ENCODE data around the gene DNAJC27. TPM values are rescaled to one million over a fixed set of nuclear protein-coding genes. Genes with fewer than 3 reads are reported as not detected.

The DNAJC27 gene
- total RNA-seq, 4 donors from 2014 or later: 4.0 to 7.6 (median 5.7) TPM

DNA sequence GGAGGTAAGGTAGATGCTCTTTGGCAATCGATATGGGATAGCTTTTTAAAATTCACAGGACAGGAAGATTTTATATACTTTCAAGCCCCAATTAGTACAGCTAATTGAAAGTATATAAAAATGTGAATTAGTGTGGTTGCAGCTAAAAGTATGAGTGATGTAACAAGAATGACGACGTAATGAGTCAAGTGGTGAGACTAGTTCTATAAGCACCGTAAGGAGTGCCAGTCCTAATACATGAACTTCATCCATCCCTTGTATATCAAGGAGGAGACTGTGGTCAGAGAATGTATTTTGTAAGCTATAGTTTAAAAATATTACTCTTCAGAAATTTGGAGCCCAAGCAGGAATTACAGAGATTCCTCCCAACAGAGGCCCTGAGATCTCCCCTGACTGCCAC is 25.8 kb downstream of the DNAJC27 start:
- Histone ChIP-seq H3K9me3 (no peaks in the 10 kb centered on the region), H3K4me1 (no peaks in the 10 kb centered on the region), H3K27me3 (no peaks in the 10 kb centered on the region), H3K27ac (no peak overlapping the region), H3K4me3 (no peak overlapping the region), H3K36me3 (peaks cover 0 to 38% (median 8%) of the 10 kb centered on the region in 4 donors)
- WGBS, 2 donors (ENCODE audit: low coverage in 1 of 2): 91 to 93% methylated on average over 4 of the region's 4 CpGs
- DNase-seq: no peak
- intact Hi-C loops (cut with DNase I; ENCODE audit: low total_unique reads): no loop called here
- in situ Hi-C loops (cut with MboI; ENCODE audit: low pct_ligation_motif_present in 1 of 4, low pct_unique_long_range_greater_than_20kb in 1 of 4, low sequenced_read_pairs in 3 of 4): no loop called here
- TF ChIP-seq, protein P1, sequence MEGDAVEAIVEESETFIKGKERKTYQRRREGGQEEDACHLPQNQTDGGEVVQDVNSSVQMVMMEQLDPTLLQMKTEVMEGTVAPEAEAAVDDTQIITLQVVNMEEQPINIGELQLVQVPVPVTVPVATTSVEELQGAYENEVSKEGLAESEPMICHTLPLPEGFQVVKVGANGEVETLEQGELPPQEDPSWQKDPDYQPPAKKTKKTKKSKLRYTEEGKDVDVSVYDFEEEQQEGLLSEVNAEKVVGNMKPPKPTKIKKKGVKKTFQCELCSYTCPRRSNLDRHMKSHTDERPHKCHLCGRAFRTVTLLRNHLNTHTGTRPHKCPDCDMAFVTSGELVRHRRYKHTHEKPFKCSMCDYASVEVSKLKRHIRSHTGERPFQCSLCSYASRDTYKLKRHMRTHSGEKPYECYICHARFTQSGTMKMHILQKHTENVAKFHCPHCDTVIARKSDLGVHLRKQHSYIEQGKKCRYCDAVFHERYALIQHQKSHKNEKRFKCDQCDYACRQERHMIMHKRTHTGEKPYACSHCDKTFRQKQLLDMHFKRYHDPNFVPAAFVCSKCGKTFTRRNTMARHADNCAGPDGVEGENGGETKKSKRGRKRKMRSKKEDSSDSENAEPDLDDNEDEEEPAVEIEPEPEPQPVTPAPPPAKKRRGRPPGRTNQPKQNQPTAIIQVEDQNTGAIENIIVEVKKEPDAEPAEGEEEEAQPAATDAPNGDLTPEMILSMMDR (IDR thresholded peaks at IDR 0.05): no peak
- no peak for TF ChIP-seq EP300 (IDR thresholded peaks at IDR 0.05; ENCODE audit: low read depth)
- no peak for TF ChIP-seq POLR2AphosphoS5 (IDR thresholded peaks at IDR 0.05)
- TF ChIP-seq POLR2A (IDR thresholded peaks at IDR 0.05): no peak

DNA sequence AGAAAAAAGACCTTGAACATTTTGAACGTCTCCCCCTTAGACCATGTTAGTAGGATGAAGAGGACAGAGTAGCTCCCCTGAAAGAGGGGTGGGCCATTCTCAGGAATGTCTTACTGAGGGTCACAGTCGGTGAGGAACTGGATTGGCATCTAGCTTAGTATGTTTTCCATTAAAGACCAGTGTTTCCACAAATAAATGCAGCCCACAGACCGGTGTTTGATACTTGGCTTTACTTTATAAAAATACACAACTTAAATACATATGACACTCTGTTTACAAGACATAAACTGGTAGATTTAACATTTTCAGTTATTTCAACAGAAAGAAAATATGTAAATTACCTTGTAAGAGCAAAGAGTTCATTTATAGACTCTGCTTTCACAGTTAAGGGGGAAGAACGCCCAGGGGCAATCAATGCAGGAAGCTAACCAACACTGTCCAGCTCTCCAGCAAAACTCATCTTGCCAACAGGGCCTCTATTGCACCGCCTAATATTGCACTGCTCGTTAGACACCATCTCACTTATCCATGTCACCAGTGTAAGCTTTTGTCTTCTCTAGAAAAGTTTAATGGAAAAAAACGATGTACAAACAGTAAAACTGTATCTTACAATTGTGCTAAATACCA is 28.2 kb downstream of the DNAJC27 start:
- WGBS, 2 donors (ENCODE audit: low coverage in 1 of 2): 74 to 84% methylated on average over 6 to 7 of the region's 7 CpGs
- Histone ChIP-seq H3K27ac (no peak overlapping the region), H3K36me3 (peaks cover 0 to 23% (median 2%) of the 10 kb centered on the region in 4 donors), H3K4me1 (no peaks in the 10 kb centered on the region), H3K9me3 (no peaks in the 10 kb centered on the region), H3K4me3 (no peak overlapping the region), H3K27me3 (no peaks in the 10 kb centered on the region)
- no peak for DNase-seq
- no peak for TF ChIP-seq EP300 (IDR thresholded peaks at IDR 0.05; ENCODE audit: low read depth)
- no peak for TF ChIP-seq POLR2AphosphoS5 (IDR thresholded peaks at IDR 0.05)
- no peak for TF ChIP-seq POLR2A (IDR thresholded peaks at IDR 0.05)
- TF ChIP-seq, protein P1 (IDR thresholded peaks at IDR 0.05): no peak
- in situ Hi-C loops (cut with MboI; ENCODE audit: low pct_ligation_motif_present in 1 of 4, low pct_unique_long_range_greater_than_20kb in 1 of 4, low sequenced_read_pairs in 3 of 4): no loop called here
- intact Hi-C loops (cut with DNase I; ENCODE audit: low total_unique reads): no loop called here

DNA sequence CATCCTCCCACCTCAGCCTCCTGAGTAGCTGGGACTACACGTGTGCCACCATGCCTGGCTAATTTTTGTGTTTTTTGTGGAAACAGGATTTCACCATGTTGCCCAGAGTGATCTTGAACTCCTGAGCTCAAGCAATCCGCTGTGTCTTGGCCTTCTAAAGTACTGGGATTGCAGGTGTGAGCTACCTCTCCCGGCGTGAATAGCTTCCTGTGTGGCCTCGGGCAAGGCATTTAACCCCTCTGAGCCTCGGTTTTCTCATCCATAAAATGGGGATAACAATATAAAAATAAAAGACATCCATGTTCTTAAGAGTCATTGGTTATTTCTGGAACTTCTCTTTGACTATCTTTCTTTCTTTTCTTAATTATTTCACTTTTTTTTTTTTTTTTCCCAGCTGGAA is 32.4 kb downstream of the DNAJC27 start:
- Histone ChIP-seq H3K4me3 (no peak overlapping the region), H3K27me3 (no peaks in the 10 kb centered on the region), H3K9me3 (no peaks in the 10 kb centered on the region), H3K36me3 (no peaks in the 10 kb centered on the region), H3K4me1 (no peaks in the 10 kb centered on the region), H3K27ac (no peak overlapping the region)
- intact Hi-C loops (cut with DNase I; ENCODE audit: low total_unique reads): no loop called here
- DNase-seq: no peak
- TF ChIP-seq EP300 (IDR thresholded peaks at IDR 0.05; ENCODE audit: low read depth): no peak
- TF ChIP-seq, protein P1 (IDR thresholded peaks at IDR 0.05): no peak
- 83 to 85% methylated on average over 5 to 6 of the region's 6 CpGs for WGBS, 2 donors (ENCODE audit: low coverage in 1 of 2)
- in situ Hi-C loops (cut with MboI; ENCODE audit: low pct_ligation_motif_present in 1 of 4, low pct_unique_long_range_greater_than_20kb in 1 of 4, low sequenced_read_pairs in 3 of 4): no loop called here

DNA sequence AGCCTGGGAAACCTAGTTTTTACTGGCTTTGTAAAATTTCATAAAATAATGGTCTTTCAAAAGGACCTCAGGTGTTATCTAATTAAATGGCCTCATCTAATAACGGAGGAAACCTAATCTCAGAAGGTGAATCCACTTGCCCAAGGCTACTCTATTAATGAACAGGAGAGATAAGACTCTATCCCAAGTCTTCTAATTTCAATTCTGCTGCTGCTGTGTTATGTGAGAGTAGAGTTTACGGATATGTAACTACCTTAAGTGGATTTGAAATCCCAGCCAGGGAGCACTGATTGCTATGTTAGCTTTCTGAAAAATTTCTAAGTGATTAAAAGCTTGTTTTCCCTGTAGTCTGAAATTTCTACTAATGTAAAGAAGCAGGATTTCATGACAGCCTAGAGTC is 34.5 kb downstream of the DNAJC27 start:
- Histone ChIP-seq H3K27ac (no peak overlapping the region), H3K9me3 (no peaks in the 10 kb centered on the region), H3K4me1 (no peaks in the 10 kb centered on the region), H3K36me3 (no peaks in the 10 kb centered on the region), H3K4me3 (no peak overlapping the region), H3K27me3 (no peaks in the 10 kb centered on the region)
- WGBS, 2 donors (ENCODE audit: low coverage in 1 of 2): 72 to 83% methylated on average over 2 of the region's 2 CpGs
- intact Hi-C loops (cut with DNase I; ENCODE audit: low total_unique reads): no loop called here
- no peak for TF ChIP-seq EP300 (IDR thresholded peaks at IDR 0.05; ENCODE audit: low read depth)
- no peak for TF ChIP-seq POLR2AphosphoS5 (IDR thresholded peaks at IDR 0.05)
- TF ChIP-seq, protein P1 (IDR thresholded peaks at IDR 0.05): no peak
- TF ChIP-seq POLR2A (IDR thresholded peaks at IDR 0.05): no peak
- no peak for DNase-seq
- in situ Hi-C loops (cut with MboI; ENCODE audit: low pct_ligation_motif_present in 1 of 4, low pct_unique_long_range_greater_than_20kb in 1 of 4, low sequenced_read_pairs in 3 of 4): no loop called here

Measured in transverse colon (tissue), 4 donors.